ENCODE measurements around the gene C2orf80. TPM values are rescaled to one million over a fixed set of nuclear protein-coding genes. Genes with fewer than 3 reads are reported as not detected.
"Not testable (repeated sequence)": the region's sequence is repeated elsewhere in the genome, so short reads cannot be mapped to it uniquely, and the experiment has no call there.

C2orf80 gene
- total RNA-seq, 1 donor from 2014 or later = not detected

DNA sequence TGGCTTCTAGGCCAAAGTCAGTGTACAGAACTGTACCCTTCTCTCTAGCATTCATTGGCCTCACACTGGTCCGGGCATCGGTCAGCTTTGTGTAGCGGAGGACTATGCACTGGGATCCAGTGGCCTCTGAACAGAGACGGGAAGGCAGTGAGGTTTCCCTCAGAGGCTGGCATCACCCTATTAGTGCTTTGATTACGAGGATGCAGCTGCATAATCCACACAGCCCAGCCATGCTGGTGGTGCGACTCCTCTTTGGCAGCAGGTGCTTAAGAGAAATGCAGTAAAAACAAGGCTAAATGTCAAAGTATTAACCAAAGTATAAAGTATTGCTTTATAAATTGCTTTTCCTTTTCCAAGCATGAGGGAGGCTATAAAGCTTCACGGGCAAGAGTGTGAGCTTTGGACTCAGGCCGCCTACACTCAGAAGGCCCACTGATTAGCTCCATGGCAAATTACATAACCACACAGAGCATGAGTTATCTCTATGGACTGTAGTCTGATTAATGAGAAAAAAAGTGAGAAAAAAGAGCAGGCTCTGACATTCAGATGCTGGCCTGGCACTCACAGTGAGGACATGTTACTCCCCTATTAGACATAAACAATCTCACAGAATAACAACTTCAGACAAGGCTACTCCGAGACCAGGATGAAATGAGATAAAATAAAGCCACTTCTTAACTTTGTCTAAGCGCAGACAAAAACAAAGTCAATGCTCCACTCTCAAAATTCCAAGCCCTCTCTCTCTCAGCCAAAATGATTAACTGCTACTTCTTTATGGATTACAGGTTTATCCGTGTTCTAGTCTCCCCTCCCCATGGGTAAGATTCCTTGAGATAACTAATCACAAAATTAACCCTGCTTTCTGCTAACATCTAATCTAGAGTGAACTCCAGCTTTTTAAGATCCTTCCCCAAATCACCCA, 53.8 kb downstream of the C2orf80 start:
- no peak for DNase-seq (ENCODE audit: low spot score)

GRCh38 chr2:208134928-208135586, 54.8 kb downstream of the C2orf80 start:
- no peak for DNase-seq (ENCODE audit: low spot score)

DNA sequence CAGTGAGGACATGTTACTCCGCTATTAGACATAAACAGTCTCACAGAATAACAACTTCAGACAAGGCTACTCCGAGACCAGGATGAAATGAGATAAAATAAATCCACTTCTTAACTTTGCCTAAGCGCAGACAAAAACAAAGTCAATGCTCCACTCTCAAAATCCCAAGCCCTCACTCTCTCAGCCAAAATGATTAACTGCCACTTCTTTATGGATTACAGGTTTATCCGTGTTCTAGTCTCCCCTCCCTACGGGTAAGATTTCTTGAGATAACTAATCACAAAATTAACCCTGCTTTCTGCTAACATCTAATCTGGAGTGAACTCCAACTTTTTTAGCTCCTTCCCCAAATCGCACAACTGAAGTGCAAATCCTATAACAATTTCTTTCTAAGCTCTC, 59.1 kb downstream of the C2orf80 start:
- DNase-seq (ENCODE audit: low spot score) = no peak

DNA sequence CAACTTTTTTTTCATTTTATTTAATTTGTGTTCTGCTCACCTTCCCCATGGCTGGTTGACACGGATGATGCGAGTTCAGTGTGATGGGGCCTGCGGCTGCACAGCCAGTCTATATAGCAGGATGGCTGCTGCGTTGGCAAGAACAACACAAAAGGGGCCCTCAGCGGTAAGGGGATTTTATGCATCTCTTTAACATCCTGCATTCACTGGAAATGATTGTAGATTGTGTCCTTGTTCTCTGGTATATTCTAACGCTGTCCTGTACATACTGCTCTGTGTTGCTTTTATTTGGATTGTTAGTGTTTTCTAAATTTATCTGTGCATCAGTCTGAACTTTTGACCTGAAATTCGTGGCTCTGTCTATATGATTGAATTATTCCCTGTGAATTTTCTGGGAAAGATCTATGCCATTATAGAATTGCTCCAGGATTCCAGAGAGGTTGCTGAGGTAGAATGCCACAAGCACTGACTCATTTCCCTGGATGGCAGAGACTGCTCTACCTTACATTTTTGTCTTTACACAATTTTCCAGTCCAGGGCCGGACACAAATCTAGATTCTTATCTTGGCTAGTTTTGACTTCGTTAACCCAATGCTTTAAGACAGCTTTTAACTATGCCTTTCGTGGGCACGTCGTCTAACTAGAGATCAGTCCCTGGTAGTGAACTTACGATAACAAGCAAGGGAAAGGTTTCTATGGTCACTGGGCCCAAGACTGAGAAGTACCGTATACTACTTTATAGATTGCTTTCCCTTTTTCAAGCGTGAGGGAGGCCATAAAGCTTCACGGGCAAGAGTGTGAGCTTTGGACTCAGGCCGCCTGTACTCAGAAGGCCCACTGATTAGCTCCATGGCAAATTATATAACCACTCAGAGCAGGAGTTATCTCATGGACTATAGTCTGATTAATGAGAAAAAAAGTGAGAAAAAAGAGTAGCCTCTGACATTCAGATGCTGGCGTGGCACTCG, 59.8 kb downstream of the C2orf80 start, which contains the start of gene CRYGC:
TSS of gene CRYGC (minus strand) at position 85 of the 968 bp plus-strand sequence. CDS start at position 49, 36 bp downstream.
- DNase-seq (ENCODE audit: low spot score) = no peak

GRCh38 chr2:208128136-208128535, 61.7 kb downstream of the C2orf80 start:
- no peak for DNase-seq (ENCODE audit: low spot score)

GRCh38 chr2:208127090-208127489, 62.7 kb downstream of the C2orf80 start:
- DNase-seq (ENCODE audit: low spot score) = no peak

DNA sequence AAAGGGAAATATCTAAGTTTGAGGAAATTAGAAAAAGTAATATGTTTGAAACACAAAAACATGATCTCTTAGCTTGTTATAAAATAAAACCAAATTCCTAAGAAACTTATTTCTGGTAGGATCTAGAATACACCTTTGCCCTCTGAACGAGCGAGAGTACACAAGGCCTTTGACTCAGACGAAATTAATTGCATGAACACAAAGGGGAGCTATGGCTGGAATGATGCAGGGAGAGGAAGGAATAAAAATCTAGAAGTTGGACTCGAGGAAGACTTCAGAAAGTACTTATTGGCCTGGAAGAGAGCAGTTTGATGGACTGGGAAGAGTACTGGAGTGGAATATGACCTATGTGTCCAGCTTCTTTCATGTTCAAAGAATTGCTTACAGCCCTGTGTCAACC, 64.6 kb downstream of the C2orf80 start:
- no peak for DNase-seq (ENCODE audit: low spot score)

GRCh38 chr2:208124013-208124715, 65.7 kb downstream of the C2orf80 start, which contains the start of gene CRYGD:
Gene CRYGD, minus strand, starts transcription at chr2:208124524. Its CDS starts 51 bp downstream, at chr2:208124473.
- DNase-seq (ENCODE audit: low spot score) = not testable (repeated sequence)

- DNase-seq (ENCODE audit: low spot score) = no peak
Measured at GRCh38 chr2:208122248-208122647, 67.6 kb downstream of the C2orf80 start.

DNA sequence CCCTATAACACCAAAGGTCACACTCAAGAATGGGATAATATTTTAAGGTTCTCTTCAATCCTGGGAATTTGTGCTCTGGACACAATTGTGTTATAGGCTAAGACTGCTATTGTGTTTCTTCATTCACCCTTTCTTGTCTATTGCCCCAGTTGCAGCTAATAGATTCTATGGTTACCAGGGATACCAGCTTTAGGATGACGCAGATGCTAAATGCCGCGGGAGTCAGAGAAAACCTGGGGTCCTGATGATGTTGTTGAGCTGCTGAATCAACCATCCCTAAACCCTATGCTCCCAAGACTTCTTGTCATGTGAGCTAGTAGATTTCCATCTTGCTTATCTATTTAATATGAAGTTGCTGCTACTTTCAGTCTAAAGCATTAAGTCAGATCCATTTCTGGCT, 70.9 kb downstream of the C2orf80 start:
- DNase-seq (ENCODE audit: low spot score) = no peak

- not testable (repeated sequence) for DNase-seq (ENCODE audit: low spot score)
Measured at GRCh38 chr2:208117390-208117789, 72.4 kb downstream of the C2orf80 start.

Other genes with a start within 250 kb of the C2orf80 start
- gene PLEKHM3, start 164.5 kb downstream of the C2orf80 start, total RNA-seq = 15.2 TPM
- not detected for gene CRYGD, start 65.5 kb downstream of the C2orf80 start, total RNA-seq
- gene CRYGC, start 60.2 kb downstream of the C2orf80 start, total RNA-seq = not detected
- gene CRYGB, start 43.9 kb downstream of the C2orf80 start, total RNA-seq = not detected
- not detected for gene CRYGA, start 26.4 kb downstream of the C2orf80 start, total RNA-seq
- 488 TPM for gene IDH1, start 65.0 kb upstream of the C2orf80 start, total RNA-seq
- 34.4 TPM for gene PIKFYVE, start 76.2 kb upstream of the C2orf80 start, total RNA-seq
- gene PTH2R, start 216.8 kb upstream of the C2orf80 start, total RNA-seq = not detected

Measured in ureter (tissue), 1 donor.